ENCODE measurements around the gene OR5AN1.
"Not testable (repeated sequence)": the region's sequence is repeated elsewhere in the genome, so short reads cannot be mapped to it uniquely, and the experiment has no call there.

Gene OR5AN1, protein sequence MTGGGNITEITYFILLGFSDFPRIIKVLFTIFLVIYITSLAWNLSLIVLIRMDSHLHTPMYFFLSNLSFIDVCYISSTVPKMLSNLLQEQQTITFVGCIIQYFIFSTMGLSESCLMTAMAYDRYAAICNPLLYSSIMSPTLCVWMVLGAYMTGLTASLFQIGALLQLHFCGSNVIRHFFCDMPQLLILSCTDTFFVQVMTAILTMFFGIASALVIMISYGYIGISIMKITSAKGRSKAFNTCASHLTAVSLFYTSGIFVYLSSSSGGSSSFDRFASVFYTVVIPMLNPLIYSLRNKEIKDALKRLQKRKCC

DNA sequence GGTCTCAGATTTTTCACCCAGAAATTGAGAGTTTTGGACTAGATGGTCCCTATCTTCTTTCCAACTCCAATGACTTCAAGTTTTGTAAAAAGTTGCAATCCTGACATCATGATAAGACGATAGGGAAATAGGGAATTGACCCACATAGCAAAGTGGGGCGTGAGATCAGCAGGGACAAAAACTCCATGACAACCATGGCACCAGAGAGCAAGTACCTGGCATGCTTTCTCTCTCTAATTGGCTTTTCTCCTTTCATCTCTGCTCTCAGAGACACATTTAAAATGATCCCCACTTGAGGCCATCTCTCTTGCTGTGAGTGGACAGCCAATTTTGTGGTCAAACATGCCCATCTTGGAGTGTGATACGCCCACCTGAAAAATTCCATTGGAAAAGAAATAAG lies at the start of gene OR5AN1:
TSS of gene OR5AN1 (plus strand) at position 301 of the 400 bp plus-strand sequence. CDS start 5,564 bp downstream, outside the sequence.
- no peaks in the 10 kb centered on the region for H3K36me3 Mint-ChIP-seq

DNA sequence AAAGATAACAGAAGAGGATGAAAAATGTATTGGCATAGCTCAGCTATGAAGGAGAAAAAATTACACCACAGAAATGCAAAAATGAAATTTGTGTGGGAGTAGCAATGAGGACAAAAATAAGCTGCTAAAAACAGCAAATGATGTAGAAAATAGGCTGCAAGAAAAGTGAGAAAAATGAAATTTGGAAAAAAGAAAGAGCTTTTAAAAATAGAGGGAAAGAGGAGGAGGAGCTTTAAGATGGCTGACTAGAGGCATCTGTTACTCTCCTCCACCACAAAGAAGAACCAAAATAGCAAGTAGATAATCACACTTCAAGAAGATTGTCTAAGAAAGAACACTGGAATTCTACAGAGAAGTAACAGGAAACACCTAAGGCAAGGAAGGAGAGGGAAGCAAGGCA lies 23.7 kb upstream of the OR5AN1 start:
- H3K4me1 Mint-ChIP-seq = no peaks in the 10 kb centered on the region
- H3K4me3 Mint-ChIP-seq = no peak overlapping the region
- DNase-seq (ENCODE audit: low spot score in 2 of 2) = no peak
- H3K9me3 Mint-ChIP-seq = no peaks in the 10 kb centered on the region
- ATAC-seq = no peak
- H3K36me3 Mint-ChIP-seq = no peaks in the 10 kb centered on the region
- H3K27ac Mint-ChIP-seq = no peak overlapping the region

More for the DNA sequence above, at the start of gene OR5AN1:
- ATAC-seq = no peak
- Mint-ChIP-seq H3K9me3 (no peaks in the 10 kb centered on the region), H3K27ac (no peak within 1 kb of the TSS), H3K4me3 (no peak within 1 kb of the TSS), H3K4me1 (no peaks in the 10 kb centered on the region)
- no peak for DNase-seq (ENCODE audit: low spot score in 2 of 2)

DNA sequence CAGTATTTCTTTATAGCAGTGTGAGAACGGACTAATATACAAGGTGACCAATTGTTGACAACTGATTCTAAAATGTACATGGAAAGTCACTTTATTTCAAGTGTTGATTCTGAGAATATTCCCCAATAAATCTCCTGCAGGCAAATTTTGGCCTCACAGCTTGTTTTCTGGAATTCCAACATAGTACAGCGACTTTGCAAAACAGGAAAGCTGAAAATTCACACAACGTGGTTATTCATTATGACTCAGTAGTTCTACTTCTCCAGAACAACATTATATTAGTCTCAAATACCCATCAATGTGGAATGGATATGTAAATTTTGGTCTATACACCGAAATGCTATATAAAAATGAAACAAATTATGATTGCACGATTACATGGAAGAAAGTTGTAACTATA lies 22.5 kb upstream of the OR5AN1 start:
- no peak for DNase-seq (ENCODE audit: low spot score in 2 of 2)
- Mint-ChIP-seq H3K27ac (no peak overlapping the region), H3K36me3 (no peaks in the 10 kb centered on the region), H3K9me3 (no peaks in the 10 kb centered on the region), H3K4me3 (no peak overlapping the region), H3K4me1 (no peaks in the 10 kb centered on the region)
- no peak for ATAC-seq

DNA sequence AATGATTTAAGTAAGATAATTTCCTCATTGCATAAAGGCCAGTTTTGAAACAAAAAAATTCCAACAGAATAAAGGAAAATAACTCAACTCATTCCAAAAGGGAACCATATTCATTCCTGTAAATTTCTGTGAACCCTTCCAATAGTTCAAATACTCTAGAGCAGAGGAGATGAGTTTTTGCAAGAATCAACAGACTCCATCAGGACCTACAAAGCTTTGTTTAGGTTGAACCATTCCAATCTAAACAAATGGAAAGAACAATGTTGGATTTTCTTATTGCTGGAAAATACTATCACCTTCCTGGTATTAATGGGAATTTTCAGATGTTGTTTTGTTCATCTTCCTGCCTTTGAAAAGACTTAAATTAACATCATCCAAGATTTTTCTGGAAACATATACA lies 21.8 kb upstream of the OR5AN1 start:
- Mint-ChIP-seq H3K4me1 (no peaks in the 10 kb centered on the region), H3K4me3 (no peak overlapping the region)
- no peak for DNase-seq (ENCODE audit: low spot score in 2 of 2)

DNA sequence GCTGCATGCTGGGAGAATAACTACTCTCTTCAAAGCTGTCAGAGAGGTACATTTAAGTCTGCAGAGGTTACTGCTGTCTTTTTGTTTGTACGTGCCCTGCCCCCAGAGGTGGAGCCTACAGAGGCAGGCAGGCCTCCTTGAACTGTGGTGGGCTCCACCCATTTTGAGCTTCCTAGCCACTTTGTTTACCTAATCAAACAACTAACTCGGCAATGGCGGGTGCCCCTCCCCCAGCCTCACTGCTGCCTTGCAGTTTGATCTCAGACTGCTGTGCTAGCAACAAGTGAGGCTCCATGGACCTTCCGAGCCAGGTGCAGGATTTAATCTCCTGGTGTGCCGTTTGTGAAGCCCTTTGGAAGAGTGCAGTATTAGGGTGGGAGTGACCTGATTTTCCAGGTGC lies 9.0 kb upstream of the OR5AN1 start:
- ATAC-seq, H3K4me1 Mint-ChIP-seq: not testable (repeated sequence)

More for the DNA sequence above, 21.8 kb upstream of the OR5AN1 start:
- no peaks in the 10 kb centered on the region for H3K36me3 Mint-ChIP-seq
- no peak for ATAC-seq
- H3K9me3 Mint-ChIP-seq = peaks cover 3% of the 10 kb centered on the region
- no peak overlapping the region for H3K27ac Mint-ChIP-seq

DNA sequence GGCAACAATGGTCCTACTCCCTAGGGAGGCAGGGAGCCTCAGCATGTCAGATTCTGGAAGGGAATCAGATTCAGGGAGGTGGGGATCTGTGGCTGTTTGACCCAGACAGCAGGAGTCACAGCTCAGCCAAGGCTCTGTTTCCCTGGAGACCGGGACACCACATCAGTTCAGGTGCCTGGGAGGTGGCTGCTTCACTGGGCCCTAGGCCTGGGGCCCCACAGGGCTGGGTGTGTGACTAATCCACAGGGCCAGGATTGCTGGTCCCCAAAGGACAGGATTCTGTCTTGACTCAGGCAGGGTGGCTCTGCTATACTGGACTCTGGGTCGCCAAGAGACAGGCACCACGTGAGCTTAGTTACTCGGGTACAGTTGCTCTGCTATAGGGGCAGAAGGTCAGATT lies 3.5 kb upstream of the OR5AN1 start:
- Mint-ChIP-seq H3K4me3 (no peak overlapping the region), H3K4me1 (no peaks in the 10 kb centered on the region), H3K36me3 (no peaks in the 10 kb centered on the region), H3K27ac (no peak overlapping the region), H3K9me3 (no peaks in the 10 kb centered on the region)
- ATAC-seq (no peak), DNase-seq (ENCODE audit: low spot score in 2 of 2) (no peak)

More for the DNA sequence above, 9.0 kb upstream of the OR5AN1 start:
- H3K36me3 Mint-ChIP-seq; H3K9me3 Mint-ChIP-seq; H3K27ac Mint-ChIP-seq; DNase-seq (ENCODE audit: low spot score in 2 of 2); H3K4me3 Mint-ChIP-seq: not testable (repeated sequence)

DNA sequence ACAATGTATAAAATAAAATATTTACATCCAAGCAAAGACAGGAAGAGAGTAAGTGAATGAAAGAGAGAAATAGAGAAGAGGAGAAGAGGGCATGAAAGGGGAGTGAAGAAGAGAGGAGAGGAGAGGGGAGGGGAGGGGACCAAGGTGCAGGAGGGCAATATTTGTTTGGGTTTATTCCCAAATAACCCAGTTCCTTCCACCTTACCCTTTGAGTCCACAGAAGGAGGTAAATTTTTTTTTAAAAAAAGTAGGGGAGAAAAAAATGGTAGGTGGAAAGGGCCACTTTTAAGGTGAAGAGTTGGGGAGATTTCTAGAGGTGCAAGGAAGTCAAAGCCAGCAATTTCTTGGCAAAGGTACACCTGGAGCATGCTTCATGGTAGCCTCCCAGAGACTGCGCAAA lies 2.1 kb upstream of the OR5AN1 start:
- no peaks in the 10 kb centered on the region for H3K36me3 Mint-ChIP-seq
- H3K9me3 Mint-ChIP-seq = no peaks in the 10 kb centered on the region
- no peak for ATAC-seq
- no peaks in the 10 kb centered on the region for H3K4me1 Mint-ChIP-seq
- no peak overlapping the region for H3K4me3 Mint-ChIP-seq
- H3K27ac Mint-ChIP-seq = no peak overlapping the region
- DNase-seq (ENCODE audit: low spot score in 2 of 2) = no peak

DNA sequence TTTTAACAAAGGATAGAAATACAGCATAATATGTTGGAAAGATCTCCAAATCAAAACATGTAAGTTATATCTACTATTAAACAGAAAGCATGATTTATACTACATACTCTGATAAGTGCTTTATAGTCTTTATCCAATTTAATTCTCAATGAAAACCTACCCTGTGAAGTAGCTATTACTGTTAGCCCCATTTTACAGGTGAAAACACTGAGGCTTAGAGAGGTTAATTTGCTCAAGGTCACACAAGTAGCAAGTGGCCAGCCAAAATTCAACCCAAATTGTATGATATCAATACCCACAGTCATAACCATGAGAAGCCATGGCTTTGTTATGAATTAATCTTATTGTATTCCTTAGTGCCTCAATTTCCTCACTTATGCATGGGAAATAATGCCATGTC lies 675 bp upstream of the OR5AN1 start:
- H3K4me3 Mint-ChIP-seq = no peak overlapping the region
- no peaks in the 10 kb centered on the region for H3K9me3 Mint-ChIP-seq
- H3K27ac Mint-ChIP-seq = no peak overlapping the region
- DNase-seq (ENCODE audit: low spot score in 2 of 2) (no peak), ATAC-seq (no peak)
- H3K4me1 Mint-ChIP-seq = no peaks in the 10 kb centered on the region
- H3K36me3 Mint-ChIP-seq = no peaks in the 10 kb centered on the region

DNA sequence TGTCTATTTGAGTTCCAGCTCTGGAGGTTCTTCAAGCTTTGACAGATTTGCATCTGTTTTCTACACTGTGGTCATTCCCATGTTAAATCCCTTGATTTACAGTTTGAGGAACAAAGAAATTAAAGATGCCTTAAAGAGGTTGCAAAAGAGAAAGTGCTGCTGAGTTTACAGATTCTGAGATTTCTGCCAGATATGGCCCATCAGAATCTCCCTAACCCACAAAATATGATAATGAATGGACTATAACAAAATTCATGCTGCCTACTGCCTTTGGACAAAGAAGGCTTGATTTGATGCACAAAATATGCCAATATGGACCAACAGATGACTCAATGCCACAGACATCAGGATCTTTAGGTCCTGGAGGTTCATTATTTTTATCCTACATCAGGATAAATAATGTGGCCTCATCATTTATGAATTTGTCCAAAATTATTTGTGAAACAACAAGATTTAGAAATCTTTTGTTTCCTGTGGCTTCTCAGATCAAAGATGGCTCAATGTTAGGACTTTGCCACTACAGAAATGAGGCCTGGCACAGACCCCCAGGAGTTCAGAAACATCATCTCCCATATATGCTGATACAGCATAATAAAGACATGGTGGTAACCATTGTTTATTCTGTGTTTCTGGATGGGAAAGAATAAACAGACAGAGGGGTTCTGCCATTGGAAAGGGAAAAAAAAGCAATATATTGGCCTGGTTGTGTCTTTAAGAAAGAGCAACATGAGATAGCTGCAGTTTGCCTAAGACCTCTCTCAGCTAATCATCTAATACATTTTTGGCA lies 6.7 kb downstream of the OR5AN1 start:
- Mint-ChIP-seq H3K4me3 (no peak overlapping the region), H3K4me1 (no peaks in the 10 kb centered on the region), H3K27ac (no peak overlapping the region), H3K36me3 (no peaks in the 10 kb centered on the region), H3K9me3 (peaks cover 6% of the 10 kb centered on the region)
- DNase-seq (ENCODE audit: low spot score in 2 of 2) (no peak), ATAC-seq (no peak)

DNA sequence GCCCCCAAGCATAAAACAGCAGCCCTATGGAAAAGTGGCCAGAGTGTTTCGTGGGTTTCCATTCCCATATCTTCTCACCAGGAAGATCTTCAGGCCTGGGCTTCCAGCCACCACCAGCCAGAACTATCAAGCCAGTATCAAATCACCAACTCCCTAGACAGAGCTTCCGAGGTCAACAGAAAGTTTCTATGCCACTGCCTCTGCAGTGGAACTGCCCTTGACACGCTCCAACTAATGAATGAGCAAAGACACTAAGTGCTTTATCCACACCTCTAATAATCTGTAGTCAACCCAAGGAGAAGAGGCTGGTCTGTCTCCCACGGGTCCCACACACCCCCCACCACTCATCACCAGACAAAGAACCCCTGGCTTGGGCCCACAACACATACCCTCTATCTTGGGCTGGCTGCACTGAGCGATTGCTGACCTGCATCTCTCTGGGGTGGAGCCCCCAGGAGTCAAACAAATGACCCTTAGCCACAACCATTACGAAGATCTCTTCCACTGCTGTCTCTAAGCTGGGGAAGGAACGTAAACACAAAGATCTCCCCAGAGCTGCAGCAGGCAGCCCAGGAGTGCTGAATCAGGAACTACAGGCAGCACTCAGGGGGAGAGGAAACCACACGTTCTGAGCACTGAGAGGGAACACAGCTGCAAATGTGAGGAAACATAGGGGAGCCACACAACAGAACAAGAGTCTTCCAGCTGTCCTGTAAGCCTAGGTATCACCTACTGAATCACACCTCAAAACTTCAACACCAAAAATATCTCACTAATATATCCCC lies 9.7 kb downstream of the OR5AN1 start:
- no peak for ATAC-seq

DNA sequence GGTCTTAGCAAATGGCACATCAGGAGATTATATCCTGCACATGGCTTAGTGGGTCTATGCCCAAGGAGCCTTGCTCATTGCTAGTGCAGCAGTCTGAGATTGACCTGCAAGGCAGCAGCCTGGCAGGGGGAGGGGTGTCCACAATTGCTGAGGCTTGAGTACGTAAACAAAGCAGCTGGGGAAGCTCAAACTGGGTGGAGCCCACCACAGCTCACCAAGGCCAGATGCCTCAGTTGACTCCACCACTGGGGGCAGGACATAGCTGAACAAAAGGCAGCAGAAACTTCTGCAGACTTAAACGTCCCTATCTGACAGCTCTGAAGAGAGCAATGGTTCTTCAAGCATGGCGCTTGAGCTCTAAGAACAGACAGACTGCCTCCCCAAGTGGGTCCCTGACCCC lies 13.6 kb downstream of the OR5AN1 start:
- not testable (repeated sequence) for ATAC-seq; H3K4me1 Mint-ChIP-seq; H3K4me3 Mint-ChIP-seq; DNase-seq (ENCODE audit: low spot score in 2 of 2); H3K27ac Mint-ChIP-seq; H3K36me3 Mint-ChIP-seq
- peaks cover 11% of the 10 kb centered on the region for H3K9me3 Mint-ChIP-seq

More for the DNA sequence above, 9.7 kb downstream of the OR5AN1 start:
- Mint-ChIP-seq H3K36me3 (no peaks in the 10 kb centered on the region), H3K4me1 (no peaks in the 10 kb centered on the region), H3K27ac (no peak overlapping the region), H3K9me3 (peaks cover 8% of the 10 kb centered on the region), H3K4me3 (no peak overlapping the region)
- DNase-seq (ENCODE audit: low spot score in 2 of 2) = no peak

DNA sequence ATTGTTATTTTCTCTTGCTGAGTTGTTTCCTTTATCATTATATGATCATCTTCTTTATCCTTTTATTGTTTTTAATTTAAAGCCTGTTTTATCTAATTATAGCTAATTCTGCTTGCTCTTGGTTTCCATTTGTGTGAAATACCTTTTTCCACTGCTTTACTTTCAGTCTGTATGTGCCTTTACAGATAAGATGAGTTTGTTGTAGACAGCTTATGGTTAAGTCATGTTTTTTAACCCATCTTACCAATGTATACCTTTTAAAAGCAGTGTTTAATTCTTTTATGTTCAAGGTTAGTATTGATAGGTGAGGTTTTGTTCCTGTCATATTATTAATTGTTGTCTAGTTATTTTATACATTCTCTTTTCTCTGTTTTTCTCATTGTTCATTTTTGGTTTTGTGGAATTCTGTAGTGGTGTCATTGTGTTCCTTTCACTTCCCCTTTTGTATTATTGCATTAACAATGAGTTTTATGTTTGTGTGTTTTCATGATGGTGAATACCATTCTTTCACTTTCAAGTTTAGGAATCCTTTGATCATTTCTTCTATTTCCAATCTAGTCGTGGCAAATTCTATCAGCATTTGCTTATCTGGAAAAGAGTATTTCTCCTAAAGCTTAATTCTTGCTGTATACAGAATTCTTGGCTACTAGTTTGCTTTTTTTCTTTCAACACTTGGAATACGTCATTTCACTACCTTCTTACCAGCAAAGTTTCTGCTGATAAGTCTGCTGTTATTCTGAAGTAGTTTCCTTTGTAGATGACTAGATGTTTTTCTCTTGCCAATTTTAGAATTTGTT lies 21.8 kb downstream of the OR5AN1 start:
- Mint-ChIP-seq H3K4me3 (no peak overlapping the region), H3K9me3 (peaks cover 4% of the 10 kb centered on the region), H3K27ac (no peak overlapping the region), H3K36me3 (no peaks in the 10 kb centered on the region), H3K4me1 (no peaks in the 10 kb centered on the region)
- DNase-seq (ENCODE audit: low spot score in 2 of 2) (no peak), ATAC-seq (no peak)

DNA sequence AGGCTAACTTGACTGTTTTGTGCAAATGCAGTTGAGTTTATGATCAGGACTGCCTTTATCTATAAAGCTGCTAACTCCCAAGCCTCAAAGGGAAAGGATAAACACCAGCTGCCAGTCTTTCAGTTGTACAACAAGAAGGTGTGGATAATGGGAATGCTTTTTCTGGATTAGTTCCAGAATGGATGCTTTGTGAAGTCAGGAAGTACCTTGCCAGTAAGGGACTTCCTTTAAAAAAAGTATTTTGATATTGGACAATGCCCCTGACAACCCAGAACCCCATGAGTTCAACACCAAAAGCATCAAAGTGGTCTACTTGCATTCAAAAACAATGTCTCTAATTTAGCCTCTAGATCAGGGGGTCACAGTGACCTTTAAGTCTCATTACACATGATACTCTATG lies 35.5 kb downstream of the OR5AN1 start:
- ATAC-seq (no peak), DNase-seq (ENCODE audit: low spot score in 2 of 2) (no peak)
- no peaks in the 10 kb centered on the region for H3K36me3 Mint-ChIP-seq
- no peak overlapping the region for H3K4me3 Mint-ChIP-seq
- H3K9me3 Mint-ChIP-seq = no peaks in the 10 kb centered on the region
- H3K27ac Mint-ChIP-seq = no peak overlapping the region
- no peaks in the 10 kb centered on the region for H3K4me1 Mint-ChIP-seq

DNA sequence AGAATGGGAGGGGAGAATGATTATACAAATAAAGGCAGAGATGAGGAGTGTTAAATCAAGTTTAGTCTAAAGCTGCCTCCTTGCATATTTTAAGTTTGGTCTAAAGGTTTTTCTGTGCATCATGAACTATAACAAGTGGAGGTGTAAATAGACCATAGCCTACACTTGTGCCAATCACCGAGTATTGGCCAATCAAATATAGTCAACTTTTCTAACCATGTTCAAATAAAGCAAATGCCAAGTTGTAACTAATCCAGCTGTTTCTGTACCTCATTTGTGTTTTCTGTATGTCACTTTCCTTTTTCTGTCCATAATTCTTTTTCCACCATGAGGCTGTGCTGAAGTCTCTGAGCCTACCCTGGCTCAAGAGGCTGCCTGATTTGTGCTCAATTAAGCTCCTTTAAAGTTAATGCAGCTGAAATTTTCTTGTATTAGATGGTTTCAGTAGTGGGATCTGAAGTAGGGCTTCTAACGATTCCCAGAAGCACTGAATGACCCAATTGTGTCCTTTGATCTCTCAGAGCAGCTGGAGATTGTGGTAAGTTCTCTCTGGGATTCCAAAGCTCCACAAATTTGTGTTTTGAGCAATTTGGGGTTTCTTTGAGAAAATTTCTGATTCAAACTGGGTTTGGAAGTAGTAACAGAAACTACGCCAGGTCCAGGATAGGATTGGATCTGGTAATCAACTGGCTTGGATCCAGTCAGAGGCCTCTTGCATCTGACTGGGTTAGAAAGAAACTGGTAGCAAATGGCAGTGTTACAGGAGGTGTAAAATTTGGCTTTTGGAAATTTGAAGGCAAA lies 42.0 kb downstream of the OR5AN1 start:
- no peak for DNase-seq (ENCODE audit: low spot score in 2 of 2)
- Mint-ChIP-seq H3K4me3 (no peak overlapping the region), H3K9me3 (peaks cover 4% of the 10 kb centered on the region), H3K36me3 (no peaks in the 10 kb centered on the region), H3K4me1 (no peaks in the 10 kb centered on the region), H3K27ac (no peak overlapping the region)
- ATAC-seq = no peak

Data from stimulated activated effector memory CD8-positive, alpha-beta T cell treated with anti-CD3 and anti-CD28 coated beads, Interleukin-12 subunit alpha, Interleukin-12 subunit beta, amount 100 ng/mL, for 72 hours (primary cell).